Measurements from ENCODE around the gene SNRPB2.

- TF ChIP-seq POLR2A (IDR thresholded peaks at IDR 0.05; ENCODE audit: low read length) = no peak
- TF ChIP-seq GATA1 (IDR thresholded peaks at IDR 0.05; ENCODE audit: low read depth, low read length) = no peak
These were observed 22.2 kb upstream of the SNRPB2 start for GRCh38 chr20:16707674-16708073.
